ENCODE results near the gene ZNF354B. TPM values are rescaled to one million over a fixed set of nuclear protein-coding genes. Genes with fewer than 3 reads are reported as not detected.

Gene ZNF354B
- polyA plus RNA-seq, 1 donor from 2014 or later = 35.1 TPM

DNA sequence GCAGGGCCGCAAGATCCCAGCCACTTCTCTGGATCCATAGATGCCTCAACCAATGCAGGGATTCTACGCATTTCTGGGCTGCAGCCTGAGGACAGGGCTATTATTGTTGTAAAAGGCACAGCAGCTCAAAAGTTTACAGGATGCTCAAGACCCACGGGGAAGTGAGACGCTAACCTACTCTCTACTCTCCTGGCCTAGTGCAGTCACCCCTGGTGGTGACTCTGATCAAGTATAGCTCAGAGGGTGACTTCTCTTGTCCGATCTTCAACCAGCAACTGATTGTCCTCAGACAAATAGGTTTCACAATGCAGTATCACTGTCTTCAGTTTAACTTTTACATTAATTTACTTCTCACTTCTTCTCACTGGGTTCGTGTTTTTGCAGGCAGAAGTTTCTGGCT lies 34.3 kb upstream of the ZNF354B start:
- TF ChIP-seq EZH2 (IDR thresholded peaks at IDR 0.05; ENCODE audit: borderline replicate concordance, insufficient read depth, low read length, poor library complexity, severe bottlenecking) (no peak), POLR2AphosphoS5 (IDR thresholded peaks at IDR 0.05) (no peak), EP300 (conservative IDR thresholded peaks at IDR 0.05; ENCODE audit: poor library complexity, severe bottlenecking) (no peak), MXI1 (conservative IDR thresholded peaks at IDR 0.05; ENCODE audit: poor library complexity, severe bottlenecking) (no peak)
- no peaks in the 10 kb centered on the region for H3K9me3 ChIP-seq (ENCODE audit: low read length)
- no peaks in the 10 kb centered on the region for H3K27me3 ChIP-seq (ENCODE audit: insufficient read depth, low read depth, low read length)
- no peak overlapping the region for H3K27ac ChIP-seq (ENCODE audit: low read length)
- H3F3A ChIP-seq (ENCODE audit: insufficient read depth, low read length, poor library complexity, severe bottlenecking) = no peaks in the 10 kb centered on the region
- no peaks in the 10 kb centered on the region for H3K79me2 ChIP-seq (replicated peaks; ENCODE audit: insufficient read depth, low read length)
- no peaks in the 10 kb centered on the region for H3K36me3 ChIP-seq (ENCODE audit: insufficient read depth, low read length)
- no peaks in the 10 kb centered on the region for H3K9me2 ChIP-seq (ENCODE audit: insufficient read depth, low read length)
- H4K20me1 ChIP-seq (ENCODE audit: insufficient read depth) = no peaks in the 10 kb centered on the region
- H2AFZ ChIP-seq (ENCODE audit: low read depth, low read length) = no peak overlapping the region
- H3K4me2 ChIP-seq (ENCODE audit: low read length) = no peak overlapping the region
- no peak overlapping the region for H3K9ac ChIP-seq (ENCODE audit: low read length)
- no peak overlapping the region for H3K4me3 ChIP-seq (ENCODE audit: low read length)

DNA sequence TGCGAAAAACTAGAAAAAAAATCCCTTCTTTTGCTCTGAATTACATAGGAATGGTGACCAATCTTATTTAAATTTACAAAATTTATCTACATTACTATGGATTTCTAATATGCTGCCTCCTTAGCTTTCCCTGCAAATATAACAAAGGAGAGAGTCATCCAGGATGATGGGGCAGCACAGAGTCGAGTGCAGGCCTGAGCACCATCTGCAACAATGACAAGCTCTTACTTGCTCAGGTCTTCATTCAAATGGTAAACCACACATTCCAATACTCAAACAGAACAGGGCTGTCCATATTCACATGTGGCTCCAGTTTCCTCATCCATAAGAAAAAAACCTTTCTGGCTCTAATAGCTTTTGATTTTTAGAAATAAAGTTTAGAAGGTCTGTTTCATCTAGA lies 33.5 kb upstream of the ZNF354B start:
- no peak overlapping the region for H2AFZ ChIP-seq (ENCODE audit: low read depth, low read length)
- no peaks in the 10 kb centered on the region for H4K20me1 ChIP-seq (ENCODE audit: insufficient read depth)
- no peaks in the 10 kb centered on the region for H3K27me3 ChIP-seq (ENCODE audit: insufficient read depth, low read depth, low read length)
- no peaks in the 10 kb centered on the region for H3K36me3 ChIP-seq (ENCODE audit: insufficient read depth, low read length)
- no peaks in the 10 kb centered on the region for H3K9me2 ChIP-seq (ENCODE audit: insufficient read depth, low read length)
- no peak overlapping the region for H3K4me3 ChIP-seq (ENCODE audit: low read length)
- H3K4me2 ChIP-seq (ENCODE audit: low read length) = no peak overlapping the region
- H3K27ac ChIP-seq (ENCODE audit: low read length) = no peak overlapping the region
- H3K9me3 ChIP-seq (ENCODE audit: low read length) = no peaks in the 10 kb centered on the region
- no peaks in the 10 kb centered on the region for H3K79me2 ChIP-seq (replicated peaks; ENCODE audit: insufficient read depth, low read length)
- TF ChIP-seq EZH2 (IDR thresholded peaks at IDR 0.05; ENCODE audit: borderline replicate concordance, insufficient read depth, low read length, poor library complexity, severe bottlenecking) (no peak), REST (IDR thresholded peaks at IDR 0.05; ENCODE audit: borderline replicate concordance) (no peak), EP300 (conservative IDR thresholded peaks at IDR 0.05; ENCODE audit: poor library complexity, severe bottlenecking) (no peak), TAF1 (IDR thresholded peaks at IDR 0.05; ENCODE audit: low read depth) (no peak), SMC3 (conservative IDR thresholded peaks at IDR 0.05; ENCODE audit: poor library complexity) (no peak), MXI1 (conservative IDR thresholded peaks at IDR 0.05; ENCODE audit: poor library complexity, severe bottlenecking) (no peak)
- TF ChIP-seq, protein P1, sequence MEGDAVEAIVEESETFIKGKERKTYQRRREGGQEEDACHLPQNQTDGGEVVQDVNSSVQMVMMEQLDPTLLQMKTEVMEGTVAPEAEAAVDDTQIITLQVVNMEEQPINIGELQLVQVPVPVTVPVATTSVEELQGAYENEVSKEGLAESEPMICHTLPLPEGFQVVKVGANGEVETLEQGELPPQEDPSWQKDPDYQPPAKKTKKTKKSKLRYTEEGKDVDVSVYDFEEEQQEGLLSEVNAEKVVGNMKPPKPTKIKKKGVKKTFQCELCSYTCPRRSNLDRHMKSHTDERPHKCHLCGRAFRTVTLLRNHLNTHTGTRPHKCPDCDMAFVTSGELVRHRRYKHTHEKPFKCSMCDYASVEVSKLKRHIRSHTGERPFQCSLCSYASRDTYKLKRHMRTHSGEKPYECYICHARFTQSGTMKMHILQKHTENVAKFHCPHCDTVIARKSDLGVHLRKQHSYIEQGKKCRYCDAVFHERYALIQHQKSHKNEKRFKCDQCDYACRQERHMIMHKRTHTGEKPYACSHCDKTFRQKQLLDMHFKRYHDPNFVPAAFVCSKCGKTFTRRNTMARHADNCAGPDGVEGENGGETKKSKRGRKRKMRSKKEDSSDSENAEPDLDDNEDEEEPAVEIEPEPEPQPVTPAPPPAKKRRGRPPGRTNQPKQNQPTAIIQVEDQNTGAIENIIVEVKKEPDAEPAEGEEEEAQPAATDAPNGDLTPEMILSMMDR (IDR thresholded peaks at IDR 0.05; ENCODE audit: poor library complexity, severe bottlenecking) = no peak
- no peak overlapping the region for H3K9ac ChIP-seq (ENCODE audit: low read length)
- H3F3A ChIP-seq (ENCODE audit: insufficient read depth, low read length, poor library complexity, severe bottlenecking) = no peaks in the 10 kb centered on the region

- Histone ChIP-seq H3K9ac (ENCODE audit: low read length) (no peak overlapping the region), H3K9me2 (ENCODE audit: insufficient read depth, low read length) (no peaks in the 10 kb centered on the region), H3F3A (ENCODE audit: insufficient read depth, low read length, poor library complexity, severe bottlenecking) (no peaks in the 10 kb centered on the region), H3K36me3 (ENCODE audit: insufficient read depth, low read length) (no peaks in the 10 kb centered on the region), H4K20me1 (ENCODE audit: insufficient read depth) (no peaks in the 10 kb centered on the region), H3K4me3 (ENCODE audit: low read length) (no peak overlapping the region), H3K4me2 (ENCODE audit: low read length) (no peak overlapping the region), H2AFZ (ENCODE audit: low read depth, low read length) (no peak overlapping the region), H3K79me2 (replicated peaks; ENCODE audit: insufficient read depth, low read length) (no peaks in the 10 kb centered on the region), H3K27me3 (ENCODE audit: insufficient read depth, low read depth, low read length) (no peaks in the 10 kb centered on the region), H3K27ac (ENCODE audit: low read length) (no peak overlapping the region), H3K9me3 (ENCODE audit: low read length) (no peaks in the 10 kb centered on the region)
- TF ChIP-seq, protein P1 (IDR thresholded peaks at IDR 0.05; ENCODE audit: poor library complexity, severe bottlenecking) = no peak
- TF ChIP-seq EP300 (conservative IDR thresholded peaks at IDR 0.05; ENCODE audit: poor library complexity, severe bottlenecking) (no peak), MXI1 (conservative IDR thresholded peaks at IDR 0.05; ENCODE audit: poor library complexity, severe bottlenecking) (no peak), EZH2 (IDR thresholded peaks at IDR 0.05; ENCODE audit: borderline replicate concordance, insufficient read depth, low read length, poor library complexity, severe bottlenecking) (no peak), TAF1 (IDR thresholded peaks at IDR 0.05; ENCODE audit: low read depth) (no peak), SMC3 (conservative IDR thresholded peaks at IDR 0.05; ENCODE audit: poor library complexity) (no peak), RAD21 (conservative IDR thresholded peaks at IDR 0.05) (no peak), REST (IDR thresholded peaks at IDR 0.05; ENCODE audit: borderline replicate concordance) (no peak), POLR2AphosphoS5 (IDR thresholded peaks at IDR 0.05) (no peak)
Observed at GRCh38 chr5:178827636-178828035, 32.1 kb upstream of the ZNF354B start.

Data from neural cell (in vitro differentiated cells).